Measurements from ENCODE around the gene TMEM200A.

Gene TMEM200A

DNA sequence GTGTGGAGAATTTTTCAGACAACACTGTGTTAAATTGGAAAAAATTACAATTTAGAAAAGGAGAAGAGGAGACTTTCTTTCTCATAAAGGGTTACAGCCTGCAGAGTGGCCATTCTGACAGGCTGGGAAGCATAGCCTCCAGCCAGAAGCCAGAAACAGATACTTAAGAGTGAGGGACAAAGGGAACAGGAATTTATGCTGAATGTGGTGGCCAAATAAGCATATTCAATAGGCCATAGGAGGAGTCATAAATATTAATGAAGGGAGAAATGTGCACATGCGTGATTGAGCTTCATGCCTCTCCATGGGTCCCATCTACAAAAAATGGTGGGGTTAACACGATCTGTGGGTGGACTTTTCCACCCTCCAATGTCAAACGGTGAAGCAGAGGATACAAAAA, 13.4 kb downstream of the TMEM200A start:
- DNase-seq = no peak

- no peak for DNase-seq
Observed at GRCh38 chr6:130381012-130381411, 15.2 kb downstream of the TMEM200A start.

GRCh38 chr6:130381459-130382380, 15.9 kb downstream of the TMEM200A start:
- DNase-seq = no peak

DNA sequence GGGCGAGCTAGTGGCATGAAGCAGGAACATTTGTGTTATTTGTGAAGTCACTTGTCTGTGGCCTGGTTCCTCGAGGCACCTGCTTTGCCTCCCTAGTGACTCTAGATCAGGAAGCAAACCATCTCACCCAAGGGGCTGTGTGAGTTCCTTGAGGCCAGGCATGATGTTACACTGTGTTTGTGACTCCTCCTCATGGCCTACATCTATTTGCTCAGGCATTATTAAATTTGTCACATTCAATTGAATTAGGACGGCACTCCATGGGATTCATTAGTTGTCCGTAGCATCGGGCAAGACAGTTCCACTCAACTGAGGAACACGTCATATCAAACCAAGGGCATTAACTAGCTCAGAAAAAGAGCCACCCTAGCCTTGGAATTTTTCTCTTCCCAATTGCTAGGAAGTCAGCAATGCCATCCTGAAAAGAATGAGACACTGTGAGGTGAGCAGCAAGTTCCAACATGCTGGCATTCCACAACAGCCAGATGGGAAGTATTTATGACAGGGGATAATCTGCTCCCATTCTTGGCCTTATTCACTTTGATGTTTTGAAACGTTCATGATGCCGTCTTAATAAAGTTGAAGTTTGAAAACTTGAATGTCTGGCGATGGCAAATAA, 17.2 kb downstream of the TMEM200A start:
- no peak for DNase-seq

DNA sequence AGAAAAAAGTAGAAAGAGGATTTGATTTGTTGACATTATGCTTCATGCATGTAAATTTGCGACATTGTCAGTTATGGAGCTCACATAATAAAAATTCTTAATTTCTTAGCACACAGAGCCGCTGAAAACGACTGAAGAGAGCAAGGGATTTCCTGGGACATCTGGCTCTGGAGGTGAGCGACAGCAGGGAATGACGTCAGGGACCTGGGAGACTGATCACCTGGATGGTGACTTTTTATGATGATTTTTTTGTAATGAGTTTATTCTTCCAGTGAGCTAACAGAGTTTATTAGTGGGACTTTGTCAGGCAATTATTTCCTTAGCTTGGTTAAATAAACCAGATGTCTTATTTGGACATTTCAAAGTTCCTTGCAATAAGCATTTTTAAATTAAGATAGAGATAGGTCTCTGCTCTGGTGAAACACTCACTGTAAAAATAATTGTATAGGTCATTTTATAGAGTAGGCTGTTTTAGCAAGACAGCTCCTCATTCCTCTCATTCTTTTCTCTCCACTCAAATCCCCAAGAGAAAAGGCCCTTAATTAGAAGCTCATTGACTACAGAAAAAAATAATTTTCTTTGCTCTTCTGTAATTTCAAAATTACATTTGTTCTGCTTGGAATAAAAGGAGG, 19.4 kb downstream of the TMEM200A start:
- no peak for DNase-seq

DNA sequence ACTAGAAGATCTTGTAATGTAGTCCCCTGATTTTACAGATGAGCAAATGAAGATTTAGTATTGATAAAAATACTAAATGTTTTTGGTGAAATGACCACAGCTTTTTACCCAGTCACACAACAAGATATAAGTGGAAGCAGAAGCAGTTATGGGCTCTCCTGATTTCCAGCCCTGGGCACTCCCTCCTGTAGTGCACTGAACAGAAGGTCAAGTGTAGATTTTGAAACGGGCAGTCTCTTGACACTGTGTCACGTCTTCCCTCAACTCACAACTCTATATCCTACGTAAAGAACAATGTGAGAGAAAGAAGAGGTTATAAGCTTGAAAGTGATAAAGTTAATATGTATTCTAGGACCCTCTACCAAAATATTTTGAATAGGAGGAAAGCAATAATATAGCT, 23.3 kb downstream of the TMEM200A start:
- no peak for DNase-seq

DNA sequence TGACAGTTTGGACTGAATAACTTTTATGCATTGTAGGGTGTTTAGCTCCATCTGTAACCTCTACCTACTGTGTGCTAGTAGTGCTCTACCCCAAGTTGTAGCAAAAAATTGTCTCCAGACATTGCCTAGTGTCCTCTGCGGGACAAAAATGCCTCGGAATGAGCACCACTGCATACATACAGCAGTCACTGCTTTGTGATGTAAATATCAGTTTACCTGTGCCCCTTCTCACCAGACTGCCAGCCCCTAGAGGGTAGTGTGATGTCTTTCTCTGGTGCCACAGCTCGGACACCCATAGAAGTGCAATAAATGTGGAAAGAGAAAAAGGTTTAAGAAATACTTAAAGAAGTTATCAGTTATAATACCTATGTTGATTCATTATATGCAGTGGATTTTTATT, 25.1 kb downstream of the TMEM200A start:
- DNase-seq = no peak

- DNase-seq = no peak
Observed at GRCh38 chr6:130393306-130393705, 27.5 kb downstream of the TMEM200A start.

DNA sequence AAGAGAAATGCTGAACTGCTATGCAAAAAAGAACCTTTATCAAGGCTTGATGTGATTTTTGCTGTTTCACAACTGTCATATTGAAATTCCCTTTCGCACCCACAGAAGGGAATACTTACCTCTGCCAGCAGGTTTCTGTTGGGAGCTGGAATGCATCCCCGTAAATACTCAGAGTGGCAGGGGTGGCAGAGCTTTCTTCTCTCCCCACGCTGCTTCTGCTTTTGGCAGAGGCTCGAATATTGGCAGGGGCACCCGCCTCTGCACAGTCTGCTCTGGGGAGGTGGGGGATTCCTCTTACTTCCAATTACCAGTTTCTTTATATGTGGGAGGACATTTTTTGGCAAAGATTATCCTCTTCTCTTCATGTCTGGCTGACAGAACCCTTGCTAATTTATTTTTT, 28.4 kb downstream of the TMEM200A start:
- no peak for DNase-seq

GRCh38 chr6:130395164-130395563, 29.3 kb downstream of the TMEM200A start:
- no peak for DNase-seq

- DNase-seq = no peak
Observed at GRCh38 chr6:130396722-130397121, 30.9 kb downstream of the TMEM200A start.

DNA sequence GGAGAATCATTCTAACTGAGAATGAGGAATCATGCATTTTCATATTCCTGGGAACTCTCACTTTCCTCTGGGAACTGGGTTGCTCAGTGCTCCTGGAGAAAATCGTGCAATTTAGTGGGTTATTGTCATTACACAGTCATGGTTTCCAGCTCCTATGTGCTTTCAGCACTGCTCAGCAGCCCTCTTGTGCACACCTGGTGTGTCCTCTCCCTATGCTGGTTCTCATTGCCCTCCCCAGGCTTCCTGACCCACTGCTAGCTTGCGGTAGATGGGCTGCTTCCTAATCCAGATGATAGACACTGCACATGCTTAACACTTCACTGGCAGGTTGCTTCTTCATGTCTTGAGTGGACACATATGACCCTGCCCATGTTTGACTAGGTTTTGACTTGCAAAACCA, 39.7 kb downstream of the TMEM200A start:
- DNase-seq = no peak

GRCh38 chr6:130407032-130407431, 41.2 kb downstream of the TMEM200A start:
- DNase-seq = no peak

- no peak for DNase-seq
Observed at GRCh38 chr6:130409418-130410100, 43.7 kb downstream of the TMEM200A start.

DNA sequence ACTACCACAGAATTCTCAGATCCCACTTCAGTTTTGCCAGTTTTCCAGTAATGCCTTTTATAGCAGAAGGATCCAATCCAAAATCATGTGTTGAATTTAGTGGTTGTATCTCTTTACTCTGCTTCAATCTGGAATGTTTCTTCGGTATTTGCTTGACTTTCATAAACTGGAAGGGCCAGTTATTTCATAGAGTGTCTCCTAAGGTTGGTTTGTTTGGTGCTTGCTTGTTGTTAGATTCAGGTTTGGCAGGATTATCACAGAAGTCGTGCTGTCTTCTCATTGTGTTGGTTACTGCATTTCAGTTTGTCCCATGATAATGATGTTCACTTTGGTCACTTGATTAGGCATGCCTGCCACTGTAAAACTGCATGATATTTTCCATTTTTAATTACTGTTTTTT, 45.7 kb downstream of the TMEM200A start:
- no peak for DNase-seq

DNA sequence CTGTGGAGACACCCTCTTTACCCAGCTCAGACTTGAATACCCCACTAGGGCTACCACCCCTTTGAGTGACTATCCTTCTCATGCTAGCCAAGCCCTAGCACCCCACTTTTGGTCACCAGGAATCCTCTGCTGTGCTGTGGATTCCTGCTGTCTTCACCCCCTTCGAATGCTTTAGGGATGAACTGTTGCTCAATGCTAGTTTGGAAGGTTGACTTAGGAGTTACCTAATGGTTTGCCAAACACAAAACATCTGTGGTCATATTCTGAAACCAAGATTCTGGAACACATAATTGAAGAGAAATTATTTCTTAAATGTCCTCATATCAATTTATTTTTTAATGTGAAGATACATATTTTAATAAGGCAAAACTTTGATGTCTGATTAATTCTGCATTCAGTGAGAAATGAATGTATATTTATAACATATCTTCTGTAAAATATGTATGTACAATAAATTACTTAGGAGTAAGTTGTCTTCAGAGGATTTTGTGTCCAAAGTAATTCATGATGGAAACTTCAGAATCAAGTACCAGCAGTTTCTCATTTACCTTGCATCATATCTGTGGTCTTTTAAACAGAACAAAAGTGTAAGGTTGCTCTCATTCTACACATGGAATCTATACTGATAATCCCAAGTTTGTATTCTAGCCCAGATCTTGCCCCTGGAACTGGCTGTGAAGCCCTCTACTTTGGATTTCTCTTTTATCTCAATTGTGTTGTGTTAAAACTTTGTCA, 46.9 kb downstream of the TMEM200A start:
- no peak for DNase-seq

- DNase-seq = no peak
Observed at GRCh38 chr6:130417951-130418350, 52.1 kb downstream of the TMEM200A start.

DNA sequence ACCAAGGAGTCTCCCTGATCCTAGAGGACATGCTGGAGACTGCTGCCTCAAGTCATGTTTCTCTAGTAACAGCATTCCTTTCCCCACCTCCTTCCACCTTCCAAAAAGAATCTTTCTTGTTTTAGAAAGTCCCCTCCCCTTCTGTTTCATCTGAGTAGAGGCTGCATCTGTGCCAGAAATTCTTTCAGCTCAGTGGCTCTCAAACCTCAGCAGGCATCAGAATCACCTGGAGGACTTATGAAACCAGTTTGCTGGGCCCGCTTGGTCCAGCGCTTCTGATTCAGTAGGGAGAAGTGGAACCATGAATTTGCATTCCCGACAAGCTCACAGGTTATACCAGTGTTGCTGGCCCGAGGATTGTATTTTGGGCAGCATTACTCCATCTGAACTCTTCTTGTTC, 55.1 kb downstream of the TMEM200A start:
- no peak for DNase-seq

DNA sequence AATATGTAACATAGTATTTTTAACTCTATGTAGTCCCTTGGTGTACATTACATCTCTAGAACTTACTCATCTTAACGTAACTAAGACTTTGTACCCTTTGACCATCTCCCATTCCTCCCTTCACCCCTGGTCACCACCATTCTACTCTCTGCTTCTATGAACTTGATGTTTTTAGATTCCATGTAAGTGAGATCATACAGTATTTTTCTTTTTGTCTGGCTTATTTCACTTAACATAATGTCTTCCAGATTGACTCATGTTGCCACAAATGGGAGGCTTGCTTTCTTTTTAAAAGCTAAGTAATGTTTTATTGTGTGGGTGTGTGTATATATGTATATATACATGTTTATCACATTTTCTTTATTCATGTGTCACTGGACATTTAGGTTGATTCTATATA, 55.8 kb downstream of the TMEM200A start:
- DNase-seq = no peak

DNA sequence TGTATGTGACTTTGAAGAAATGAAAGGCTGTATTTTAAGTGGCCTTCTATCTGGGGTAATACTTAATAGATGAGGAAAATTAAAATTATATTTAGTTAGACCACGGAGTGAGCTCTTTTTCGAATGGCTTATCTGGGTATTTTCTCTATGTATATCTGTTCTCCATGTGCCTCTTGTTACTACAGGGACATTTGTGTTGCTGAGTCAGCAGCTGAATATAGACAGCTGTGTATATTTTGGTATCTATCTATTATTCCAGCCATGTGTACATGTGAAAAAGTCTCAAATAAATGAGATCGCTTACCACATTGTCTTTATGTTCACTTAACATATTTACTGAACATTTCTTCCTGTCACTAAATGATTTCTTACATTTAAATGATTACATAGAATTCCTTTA, 57.2 kb downstream of the TMEM200A start:
- no peak for DNase-seq

GRCh38 chr6:130424710-130425109, 58.9 kb downstream of the TMEM200A start:
- no peak for DNase-seq

DNA sequence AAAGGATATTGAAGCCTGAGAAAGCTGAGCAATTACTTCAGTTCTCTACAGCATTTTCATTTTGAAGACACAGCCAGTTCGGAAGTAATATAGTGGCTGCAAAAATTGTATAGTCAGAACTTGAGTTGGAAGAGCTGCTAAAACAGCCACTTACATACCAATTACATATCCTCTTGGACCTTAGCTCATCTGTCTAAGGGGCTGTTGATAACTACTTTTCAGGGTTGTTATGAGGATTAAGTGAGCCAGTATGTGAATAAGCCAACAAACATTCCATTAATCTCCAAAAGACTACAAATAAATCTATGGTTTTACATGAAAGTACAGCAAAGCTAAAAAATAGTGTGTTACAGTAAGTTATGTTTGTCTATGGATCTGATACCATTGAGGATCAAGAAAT, 59.7 kb downstream of the TMEM200A start:
- DNase-seq = no peak
